Hematopoietic multipotent progenitor cell (in vitro differentiated cells): Measurements from ENCODE around the gene TCTN1. TPM values are rescaled to one million over a fixed set of nuclear protein-coding genes. Genes with fewer than 3 reads are reported as not detected.
"Not testable (repeated sequence)": the region's sequence is repeated elsewhere in the genome, so short reads cannot be mapped to it uniquely, and the experiment has no call there.

ENCODE experiments used
- DNase-seq, 3 donors: peaks; one replicate each; pipeline ENCODE4 v3.0.0-alpha.2; 2011 to 2015; ENCODE audit warnings: low read depth in 2 of 3, low spot score in 2 of 3
- total RNA-seq: library from RNA; depleted of rRNA; stranded (reverse); fragments of >200 nt; gene quantifications from one replicate; pipeline ENCODE4 v1.2.3, GENCODE V29; 2012

TCTN1 gene
- total RNA-seq, 1 donor, result 14.0 TPM

- DNase-seq, result no peak
These were observed 21.1 kb downstream of the TCTN1 start for GRCh38 chr12:110635055-110635454.

- no peak for DNase-seq
These were observed 22.6 kb downstream of the TCTN1 start for GRCh38 chr12:110636516-110636915.

GRCh38 chr12:110637869-110638441 lies 24.0 kb downstream of the TCTN1 start:
- no peak for DNase-seq

GRCh38 chr12:110638796-110639195 lies 24.9 kb downstream of the TCTN1 start:
- no peak for DNase-seq

- peak in 1 of 3 donors; percentile 14 for DNase-seq
These were observed 25.6 kb downstream of the TCTN1 start for GRCh38 chr12:110639336-110640141.

- no peak for DNase-seq
These were observed 26.5 kb downstream of the TCTN1 start for GRCh38 chr12:110640275-110641025.

- no peak for DNase-seq
These were observed 27.6 kb downstream of the TCTN1 start for GRCh38 chr12:110641521-110641920.

GRCh38 chr12:110647631-110648040 lies 33.7 kb downstream of the TCTN1 start:
- peak in 2 of 3 donors; percentile 25 to 30 for DNase-seq

- no peak for DNase-seq
These were observed 35.5 kb downstream of the TCTN1 start for GRCh38 chr12:110649341-110649847.

GRCh38 chr12:110654238-110654637 lies 40.3 kb downstream of the TCTN1 start:
- DNase-seq, result not testable (repeated sequence)

- no peak for DNase-seq
These were observed 42.2 kb downstream of the TCTN1 start for GRCh38 chr12:110656071-110656655.

GRCh38 chr12:110657747-110658146 lies 43.8 kb downstream of the TCTN1 start:
- DNase-seq, result no peak

- DNase-seq, result no peak
These were observed 44.3 kb downstream of the TCTN1 start for GRCh38 chr12:110658242-110658641.

GRCh38 chr12:110658878-110659277 lies 44.9 kb downstream of the TCTN1 start:
- DNase-seq, result no peak

GRCh38 chr12:110661337-110661972 lies 47.5 kb downstream of the TCTN1 start:
- DNase-seq, result peak in 2 of 3 donors; percentile 84 to 91

GRCh38 chr12:110666892-110667291 lies 53.0 kb downstream of the TCTN1 start:
- no peak for DNase-seq

GRCh38 chr12:110667671-110668070 lies 53.7 kb downstream of the TCTN1 start:
- no peak for DNase-seq

- DNase-seq, result no peak
These were observed 54.7 kb downstream of the TCTN1 start for GRCh38 chr12:110668480-110669192.

GRCh38 chr12:110669193-110669502 lies 55.2 kb downstream of the TCTN1 start:
- DNase-seq, result no peak

GRCh38 chr12:110670161-110670701 lies 56.3 kb downstream of the TCTN1 start:
- peak in 1 of 3 donors; percentile 29 for DNase-seq
